Measurements from ENCODE around the gene SCT. TPM values are rescaled to one million over a fixed set of nuclear protein-coding genes. Genes with fewer than 3 reads are reported as not detected.

The SCT gene
- total and polyA plus RNA-seq, 2 donors (not counting 1 experiment from before 2014, with no cell fraction given) = not detected

DNA sequence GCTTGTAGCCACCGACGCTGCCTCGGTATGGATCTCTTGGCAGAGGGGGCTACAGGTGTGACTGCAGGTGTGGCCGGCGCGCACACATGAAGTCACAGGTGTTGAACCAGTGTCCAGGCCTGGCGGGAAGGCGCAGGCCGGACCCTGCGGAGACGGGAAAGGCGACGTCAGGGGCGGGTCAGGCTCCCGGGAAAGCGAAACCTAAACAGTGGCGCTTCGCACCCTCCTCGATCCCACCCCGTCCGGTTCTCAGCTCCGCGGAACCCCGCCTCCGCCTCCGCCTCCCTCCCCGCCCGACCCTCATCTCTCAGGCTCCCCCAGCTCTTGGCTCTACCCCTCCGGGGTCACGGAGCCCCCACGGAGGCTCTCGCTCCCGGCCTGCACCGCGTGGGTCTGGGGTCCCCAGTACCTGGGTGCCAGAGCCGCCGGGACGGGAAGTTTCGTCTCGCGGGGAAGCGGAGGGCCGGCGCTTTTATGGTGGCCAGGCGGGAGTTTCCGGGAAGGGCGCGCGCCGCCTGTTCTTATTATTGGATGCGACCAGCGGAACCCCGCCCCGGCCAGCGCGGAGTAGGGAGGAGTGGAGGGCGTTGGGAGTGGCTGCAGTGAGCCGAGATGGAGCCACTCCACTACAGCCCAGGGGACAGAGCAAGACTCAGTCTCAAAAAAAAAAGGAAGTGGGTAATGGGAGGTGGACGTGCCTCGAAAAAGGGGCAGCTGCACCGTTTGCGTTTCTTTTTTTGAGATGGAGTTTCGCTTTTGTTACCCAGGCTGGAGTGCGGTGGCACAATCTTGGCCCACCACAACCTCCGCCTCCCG, 11.3 kb downstream of the SCT start, which contains the start of gene IRF7:
Gene IRF7, minus strand, starts transcription at position 447 of the 816 bp plus-strand sequence. CDS start 586 bp downstream, outside the sequence.
- H3K4me3 ChIP-seq (replicated peaks in 1 of 4; ENCODE audit: control extremely low read depth in 1 of 4, insufficient read depth in 1 of 4, low read depth in 3 of 4, low read length in 4 of 4) = peak within 1 kb of the TSS; percentile 42 to 79 (median 68)
- peak; percentile 88 to 89 for DNase-seq (ENCODE audit: low read depth in 2 of 2)
- no peaks in the 10 kb centered on the region for H4K20me1 ChIP-seq (ENCODE audit: control insufficient read depth, extremely low read depth, insufficient read depth, low read length)

DNA sequence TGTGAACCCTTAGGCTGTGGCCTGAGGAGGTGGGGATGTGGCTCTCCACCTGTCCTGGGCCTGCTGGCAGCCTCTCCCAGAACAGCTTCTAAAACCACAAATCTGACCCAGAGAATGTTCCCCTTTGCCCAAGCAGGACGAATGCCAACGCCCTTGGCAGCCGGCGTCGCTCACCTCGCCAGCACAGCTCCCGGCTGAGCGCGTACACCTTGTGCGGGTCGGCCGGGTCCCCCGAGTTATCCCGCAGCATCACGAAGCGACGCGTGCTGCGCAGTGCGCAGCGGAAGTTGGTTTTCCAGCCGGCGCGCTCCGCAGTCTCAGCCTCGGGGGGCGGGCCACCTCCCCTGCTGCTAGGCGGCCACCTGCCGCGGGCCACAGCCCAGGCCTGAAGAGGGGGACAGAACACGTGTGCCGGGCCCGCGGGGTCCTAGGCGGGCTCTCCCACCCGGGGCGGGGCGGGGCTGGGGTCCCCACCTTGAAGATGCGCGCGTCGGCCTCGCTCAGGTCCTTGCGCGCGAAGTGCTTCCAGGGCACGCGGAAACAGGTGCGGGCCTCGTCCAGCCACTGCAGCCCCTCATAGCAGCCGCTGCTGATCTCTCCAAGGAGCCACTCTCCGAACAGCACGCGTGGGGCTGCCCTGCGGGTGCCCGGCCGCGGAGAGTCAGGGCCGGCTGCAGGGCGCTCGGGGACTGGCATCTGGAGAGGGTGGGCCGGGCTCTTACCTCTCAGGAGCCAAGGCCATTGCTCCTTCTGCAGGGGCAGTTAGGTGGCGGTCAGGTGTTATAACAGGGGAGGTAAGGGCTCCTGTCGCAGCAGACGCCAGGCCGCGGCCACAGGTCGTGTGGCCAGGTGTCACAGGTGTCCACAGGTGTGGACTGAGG, 12.1 kb downstream of the SCT start:
- H3K4me2 ChIP-seq (ENCODE audit: extremely low read depth, insufficient read depth, low read length) = peak overlapping the region; percentile 99
- H3K9ac ChIP-seq (ENCODE audit: insufficient read depth, low read length) = peak overlapping the region; percentile 84
- H3K27ac ChIP-seq (ENCODE audit: insufficient read depth, low read length) = peak overlapping the region; percentile 73
- peak overlapping the region; percentile 42 to 79 (median 68) for H3K4me3 ChIP-seq (replicated peaks in 1 of 4; ENCODE audit: control extremely low read depth in 1 of 4, insufficient read depth in 1 of 4, low read depth in 3 of 4, low read length in 4 of 4)
- no peak for TF ChIP-seq EZH2 (IDR thresholded peaks at IDR 0.05; ENCODE audit: low read length, missing control alignments)
- TF ChIP-seq, protein P1, sequence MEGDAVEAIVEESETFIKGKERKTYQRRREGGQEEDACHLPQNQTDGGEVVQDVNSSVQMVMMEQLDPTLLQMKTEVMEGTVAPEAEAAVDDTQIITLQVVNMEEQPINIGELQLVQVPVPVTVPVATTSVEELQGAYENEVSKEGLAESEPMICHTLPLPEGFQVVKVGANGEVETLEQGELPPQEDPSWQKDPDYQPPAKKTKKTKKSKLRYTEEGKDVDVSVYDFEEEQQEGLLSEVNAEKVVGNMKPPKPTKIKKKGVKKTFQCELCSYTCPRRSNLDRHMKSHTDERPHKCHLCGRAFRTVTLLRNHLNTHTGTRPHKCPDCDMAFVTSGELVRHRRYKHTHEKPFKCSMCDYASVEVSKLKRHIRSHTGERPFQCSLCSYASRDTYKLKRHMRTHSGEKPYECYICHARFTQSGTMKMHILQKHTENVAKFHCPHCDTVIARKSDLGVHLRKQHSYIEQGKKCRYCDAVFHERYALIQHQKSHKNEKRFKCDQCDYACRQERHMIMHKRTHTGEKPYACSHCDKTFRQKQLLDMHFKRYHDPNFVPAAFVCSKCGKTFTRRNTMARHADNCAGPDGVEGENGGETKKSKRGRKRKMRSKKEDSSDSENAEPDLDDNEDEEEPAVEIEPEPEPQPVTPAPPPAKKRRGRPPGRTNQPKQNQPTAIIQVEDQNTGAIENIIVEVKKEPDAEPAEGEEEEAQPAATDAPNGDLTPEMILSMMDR (conservative IDR thresholded peaks at IDR 0.05 in 1 of 2, IDR thresholded peaks at IDR 0.05 in 1 of 2; ENCODE audit: low read depth in 1 of 2, low read length in 2 of 2) = no peak
- H2AFZ ChIP-seq (ENCODE audit: low read length) = no peak overlapping the region
- no peaks in the 10 kb centered on the region for H3K4me1 ChIP-seq (ENCODE audit: control insufficient read depth, extremely low read depth, insufficient read depth, low read length)
- H3K27me3 ChIP-seq (ENCODE audit: control insufficient read depth, insufficient read depth, low read length) = no peaks in the 10 kb centered on the region
- no peaks in the 10 kb centered on the region for H3K9me3 ChIP-seq (ENCODE audit: control insufficient read depth, insufficient read depth, low read depth, low read length)
- no peak for DNase-seq (ENCODE audit: low read depth in 2 of 2)
- H3K36me3 ChIP-seq (ENCODE audit: control insufficient read depth, insufficient read depth, low read length) = peaks cover 30% of the 10 kb centered on the region
- H4K20me1 ChIP-seq (ENCODE audit: control insufficient read depth, extremely low read depth, insufficient read depth, low read length) = no peaks in the 10 kb centered on the region
- H3K79me2 ChIP-seq (ENCODE audit: control insufficient read depth, insufficient read depth, low read length) = no peaks in the 10 kb centered on the region

More for the DNA sequence above, 11.3 kb downstream of the SCT start, which contains the start of gene IRF7:
- Histone ChIP-seq H3K27ac (ENCODE audit: insufficient read depth, low read length) (peak within 1 kb of the TSS; percentile 73), H3K9me3 (ENCODE audit: control insufficient read depth, insufficient read depth, low read depth, low read length) (no peaks in the 10 kb centered on the region), H3K4me2 (ENCODE audit: extremely low read depth, insufficient read depth, low read length) (peak within 1 kb of the TSS; percentile 99), H3K79me2 (ENCODE audit: control insufficient read depth, insufficient read depth, low read length) (no peaks in the 10 kb centered on the region), H3K36me3 (ENCODE audit: control insufficient read depth, insufficient read depth, low read length) (peaks cover 24% of the 10 kb centered on the region), H3K4me1 (ENCODE audit: control insufficient read depth, extremely low read depth, insufficient read depth, low read length) (no peaks in the 10 kb centered on the region), H3K27me3 (ENCODE audit: control insufficient read depth, insufficient read depth, low read length) (no peaks in the 10 kb centered on the region), H2AFZ (ENCODE audit: low read length) (no peak within 1 kb of the TSS), H3K9ac (ENCODE audit: insufficient read depth, low read length) (peak within 1 kb of the TSS; percentile 84)
- no peak for TF ChIP-seq EZH2 (IDR thresholded peaks at IDR 0.05; ENCODE audit: low read length, missing control alignments)
- TF ChIP-seq, protein P1 (conservative IDR thresholded peaks at IDR 0.05 in 1 of 2, IDR thresholded peaks at IDR 0.05 in 1 of 2; ENCODE audit: low read depth in 1 of 2, low read length in 2 of 2) = no peak

All from fibroblast of lung (primary cell).